Activated CD8-positive, alpha-beta memory T cell treated with anti-CD3 and anti-CD28 coated beads, Interleukin-2, amount 50 U/mL, for 24 hours (primary cell): ENCODE measurements around the gene IRF6.

ENCODE experiments used
- DNase-seq: peaks from one replicate; pipeline ENCODE4 v3.0.0-alpha.2; 2020; ENCODE audit errors: extremely low read depth

The IRF6 gene

GRCh38 chr1:209790286-209791193 is 15.4 kb downstream of the IRF6 start:
- DNase-seq: no peak

GRCh38 chr1:209789245-209789644 is 16.7 kb downstream of the IRF6 start:
- no peak for DNase-seq

DNA sequence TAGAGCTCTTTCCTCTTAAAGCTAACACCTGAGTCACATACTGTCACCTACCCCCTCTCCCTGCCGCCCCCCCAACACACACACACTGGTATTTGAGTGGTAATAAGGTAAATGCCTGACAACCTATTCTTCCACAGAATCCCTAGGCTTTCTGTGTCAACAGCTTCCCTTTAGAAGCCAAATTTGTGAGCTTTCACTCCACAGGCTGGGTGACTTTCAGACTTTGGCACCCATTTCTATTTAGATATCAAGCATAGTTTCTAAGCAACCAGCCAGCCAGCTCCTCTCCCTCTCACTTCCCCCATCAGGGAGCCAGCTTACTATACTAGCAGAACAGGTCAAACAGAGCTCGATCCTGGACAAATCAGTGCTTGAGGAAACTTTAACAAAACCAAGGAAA is 18.4 kb downstream of the IRF6 start:
- no peak for DNase-seq

DNA sequence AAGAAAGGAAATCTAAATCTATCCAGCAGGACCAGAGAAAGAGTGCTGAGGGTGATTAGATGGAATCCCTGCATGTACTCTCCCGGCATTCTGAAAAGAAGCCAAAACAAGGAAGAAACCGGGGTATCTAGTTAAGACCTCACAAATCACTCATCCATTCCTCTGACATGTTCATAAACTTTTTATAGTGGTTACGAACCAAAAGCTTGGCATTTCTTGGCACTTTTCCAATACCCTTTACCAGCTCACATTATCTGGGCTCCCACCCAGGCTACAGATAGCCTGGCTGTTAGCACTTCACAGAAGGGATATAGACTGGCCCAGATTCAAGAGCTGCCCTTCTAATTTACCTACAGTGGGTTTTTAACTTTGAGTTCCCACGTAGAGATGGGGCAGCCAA is 19.8 kb downstream of the IRF6 start:
- no peak for DNase-seq

GRCh38 chr1:209785592-209785991 is 20.4 kb downstream of the IRF6 start:
- no peak for DNase-seq

GRCh38 chr1:209784265-209785169 is 21.4 kb downstream of the IRF6 start, which contains the start of gene C1orf74:
C1orf74 (minus strand) TSS chr1:209784559; CDS start chr1:209783634, 925 bp downstream.
- DNase-seq: peak; percentile 100

DNA sequence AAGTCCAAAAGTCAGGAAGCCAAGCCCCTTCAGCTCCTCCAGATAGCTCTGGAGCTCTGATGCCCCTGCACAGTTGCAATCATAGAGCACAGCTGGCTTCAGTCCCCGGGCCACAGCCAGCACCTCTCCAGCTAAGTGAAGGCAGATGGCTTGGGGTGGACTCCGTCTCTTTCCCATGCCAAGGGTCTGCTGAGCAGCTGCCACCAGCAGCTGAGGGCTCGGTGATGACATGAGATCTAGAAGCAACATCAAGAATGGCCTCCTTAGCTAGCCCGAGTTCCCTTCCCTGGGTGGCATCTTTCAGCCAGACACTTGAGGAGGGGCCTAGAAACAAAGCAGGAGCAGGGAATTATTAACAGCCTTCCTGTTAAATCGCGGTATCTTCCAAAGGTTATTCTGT is 22.6 kb downstream of the IRF6 start:
- DNase-seq: no peak

GRCh38 chr1:209780268-209780667 is 25.7 kb downstream of the IRF6 start:
- no peak for DNase-seq

DNA sequence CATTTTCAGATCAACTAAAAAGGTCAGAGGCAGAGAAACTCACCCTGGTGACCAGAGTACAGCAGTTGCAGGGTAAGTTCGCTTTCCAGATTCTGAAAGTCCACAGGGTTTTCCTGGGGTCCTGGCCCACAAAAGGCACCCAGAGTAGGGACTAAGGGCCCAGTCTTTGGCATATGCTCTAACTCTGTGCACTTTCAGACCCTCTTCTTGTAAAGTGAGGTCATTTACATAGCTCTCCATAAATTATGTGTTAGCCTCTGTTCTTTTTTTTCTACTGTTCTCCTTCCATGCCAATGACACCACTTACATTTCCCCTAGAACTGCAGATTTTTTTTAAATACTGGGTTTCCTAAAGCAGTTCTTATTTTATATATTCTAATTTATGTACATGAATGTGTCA is 27.8 kb downstream of the IRF6 start:
- no peak for DNase-seq

- no peak for DNase-seq
Observed at GRCh38 chr1:209777587-209777986, 28.4 kb downstream of the IRF6 start.

DNA sequence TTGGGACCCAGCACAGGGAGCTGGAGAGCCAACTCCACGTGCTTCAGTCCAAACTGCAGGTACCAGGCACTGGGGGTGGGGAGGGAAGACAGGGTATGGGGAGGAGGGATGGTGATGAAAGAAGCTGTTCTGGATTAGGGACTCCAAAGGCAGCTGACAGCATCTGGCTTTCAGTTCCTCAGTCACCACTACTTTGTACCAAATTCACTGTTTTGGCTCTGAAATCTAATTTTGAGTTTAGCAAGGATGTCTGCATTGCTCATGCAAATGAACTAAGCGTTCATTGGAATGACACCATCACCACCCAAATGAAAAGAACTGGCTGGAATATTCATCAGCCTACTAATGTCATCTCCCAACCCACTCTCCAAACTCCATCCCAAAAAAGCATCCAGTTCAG is 30.3 kb downstream of the IRF6 start:
- no peak for DNase-seq

DNA sequence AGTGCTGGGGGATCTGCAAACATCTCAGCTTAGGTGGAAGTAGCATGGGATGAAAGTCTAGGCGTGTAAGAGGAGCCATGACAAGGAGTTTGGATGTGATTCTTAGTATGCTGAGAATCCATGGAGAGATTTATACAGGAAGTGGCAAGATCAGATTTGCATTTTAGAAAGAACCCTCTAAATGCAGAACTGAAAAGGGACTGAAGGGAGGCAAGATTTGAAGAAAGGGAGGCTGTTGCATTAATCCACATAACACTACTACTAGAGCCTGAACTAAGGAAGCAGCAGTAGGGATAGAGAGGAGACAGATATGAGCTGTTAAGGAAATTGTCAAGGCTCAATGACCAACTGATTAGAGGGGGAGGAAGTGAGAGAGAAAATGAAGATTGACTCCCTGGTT is 31.4 kb downstream of the IRF6 start:
- DNase-seq: no peak

- no peak for DNase-seq
Observed at GRCh38 chr1:209772126-209772525, 33.8 kb downstream of the IRF6 start.

DNA sequence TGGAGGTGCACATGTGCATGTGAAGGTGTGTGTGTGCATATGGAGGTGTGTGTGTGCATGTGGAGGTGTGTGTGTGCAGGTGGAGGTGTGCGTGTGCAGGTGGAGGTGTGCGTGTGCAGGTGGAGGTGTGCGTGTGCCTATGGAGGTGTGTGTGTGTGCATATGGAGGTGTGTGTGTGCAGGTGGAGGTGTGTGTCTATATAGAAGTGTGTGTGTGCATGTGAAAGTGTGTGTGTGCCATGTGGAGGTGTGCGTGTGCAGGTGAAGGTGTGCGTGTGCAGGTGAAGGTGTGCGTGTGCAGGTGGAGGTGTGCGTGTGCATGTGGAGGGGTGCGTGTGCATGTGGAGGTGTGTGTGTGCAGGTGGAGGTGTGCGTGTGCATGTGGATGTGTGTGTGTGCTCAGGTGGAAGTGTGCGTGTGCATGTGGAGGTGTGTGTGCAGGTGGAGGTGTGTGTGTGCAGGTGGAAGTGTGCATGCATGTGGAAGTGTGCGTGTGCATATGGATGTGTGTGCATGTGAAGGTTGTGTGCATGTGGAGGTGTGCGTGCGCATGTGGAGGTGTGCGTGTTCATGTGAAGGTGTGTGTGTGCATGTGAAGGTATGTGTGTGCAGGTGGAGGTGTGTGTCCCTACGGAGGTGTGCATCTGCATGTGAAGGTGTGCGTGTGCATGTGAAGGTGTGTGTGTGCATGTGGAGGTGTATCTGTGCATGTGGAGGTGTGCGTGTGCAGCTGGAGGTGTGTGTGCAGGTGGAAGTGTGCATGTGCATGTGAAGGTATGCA is 35.1 kb downstream of the IRF6 start:
- DNase-seq: no peak

DNA sequence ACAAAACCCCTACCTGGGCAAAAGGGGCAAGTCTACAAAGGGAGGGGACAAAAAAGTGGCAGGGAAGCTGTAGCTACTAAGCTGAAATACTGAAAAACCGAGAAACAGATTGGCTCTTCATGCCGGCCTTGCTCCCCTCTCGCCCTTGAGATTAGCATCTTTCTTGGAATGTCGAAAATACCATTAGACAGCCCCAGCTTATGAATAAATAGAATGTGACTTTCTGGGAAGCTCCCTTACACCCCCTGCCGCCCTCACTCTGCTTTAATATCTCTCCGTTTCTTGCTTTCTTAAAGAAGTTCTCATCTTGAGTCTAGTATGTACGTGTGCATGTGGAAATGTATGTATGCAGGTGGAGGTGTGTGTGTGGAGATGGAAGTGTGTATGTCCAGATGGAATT is 36.0 kb downstream of the IRF6 start:
- DNase-seq: no peak

GRCh38 chr1:209769171-209769904 is 36.6 kb downstream of the IRF6 start:
- DNase-seq: peak; percentile 57

GRCh38 chr1:209768354-209768774 is 37.6 kb downstream of the IRF6 start:
- DNase-seq: peak; percentile 71

DNA sequence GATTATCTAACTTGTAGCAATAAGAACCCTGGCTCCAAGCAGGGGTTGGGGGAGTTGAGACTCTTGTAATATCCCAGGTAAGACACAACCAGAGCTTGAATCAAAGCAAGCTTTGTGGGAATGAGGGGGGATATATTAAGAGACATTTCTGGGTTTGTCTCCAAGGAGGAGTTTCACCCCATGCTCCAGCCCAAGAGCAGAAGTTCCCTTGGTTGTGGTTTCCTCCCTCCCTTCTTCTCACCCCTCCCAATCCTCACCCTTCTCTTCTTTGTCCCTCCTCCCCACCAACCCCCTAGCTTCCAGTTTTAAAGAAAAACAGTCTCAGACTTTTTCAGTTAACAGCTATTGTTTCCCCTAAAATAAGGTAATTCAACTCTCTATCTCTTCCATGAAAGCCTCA is 38.2 kb downstream of the IRF6 start:
- no peak for DNase-seq

DNA sequence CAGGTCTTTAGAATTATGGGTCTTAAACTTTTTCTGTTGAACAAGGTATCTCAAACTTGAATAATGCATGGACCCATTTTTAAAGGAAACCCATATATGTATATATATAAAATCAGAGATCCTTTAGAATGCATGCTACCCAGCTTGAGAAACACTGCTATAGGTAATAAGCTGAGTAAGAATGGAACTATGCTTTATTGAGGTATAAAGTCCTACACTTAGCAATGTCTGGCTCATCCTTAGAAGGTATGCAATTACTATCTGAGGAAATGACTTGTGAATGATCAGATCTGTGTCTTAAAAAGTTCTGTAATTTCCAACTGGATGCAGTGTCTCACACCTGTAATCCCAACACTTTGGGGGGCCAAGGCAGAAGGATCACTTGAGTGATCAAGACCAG is 38.8 kb downstream of the IRF6 start:
- no peak for DNase-seq

- DNase-seq: no peak
Observed at GRCh38 chr1:209766051-209766450, 39.9 kb downstream of the IRF6 start.

- DNase-seq: no peak
Observed at GRCh38 chr1:209761011-209761635, 44.8 kb downstream of the IRF6 start.
